ENCODE results near the gene ACTMAP.

DNA sequence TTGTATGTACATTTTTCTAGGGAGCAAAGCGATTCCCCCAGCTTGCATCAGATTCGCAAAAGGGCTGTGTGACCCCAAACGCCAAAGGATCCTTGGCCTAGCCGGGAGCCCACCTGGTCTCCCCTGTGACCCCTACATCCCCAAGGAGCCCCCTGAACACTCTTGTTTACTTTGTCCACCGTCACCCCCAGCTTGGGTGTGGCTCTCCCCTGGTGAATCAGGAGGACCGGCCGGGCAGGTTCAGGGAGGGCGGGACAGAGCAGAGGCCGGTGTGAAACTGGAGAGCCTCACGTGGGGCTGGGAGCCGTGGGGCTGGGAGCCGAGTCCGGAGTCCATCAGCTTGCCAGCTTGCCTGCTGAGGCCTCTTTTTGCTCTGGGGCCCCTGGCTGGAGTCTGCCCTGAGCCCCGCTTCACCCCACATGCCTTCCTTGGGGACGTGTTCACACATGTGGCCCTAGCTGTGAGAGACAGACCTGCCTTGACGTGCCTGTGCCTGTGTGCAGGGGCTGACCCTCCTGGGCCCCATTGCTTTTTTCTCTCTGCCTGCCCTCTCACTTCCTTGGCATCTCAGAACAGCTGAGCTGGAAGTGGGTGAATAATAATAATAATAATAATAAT is 31.4 kb downstream of the ACTMAP start:
- TF ChIP-seq BACH2 (CRISPR knock-in tag; IDR thresholded peaks at IDR 0.05; ENCODE audit: borderline replicate concordance): no peak
- TF ChIP-seq RARB (CRISPR knock-in tag; IDR thresholded peaks at IDR 0.05): no peak
- TF ChIP-seq, protein P1, sequence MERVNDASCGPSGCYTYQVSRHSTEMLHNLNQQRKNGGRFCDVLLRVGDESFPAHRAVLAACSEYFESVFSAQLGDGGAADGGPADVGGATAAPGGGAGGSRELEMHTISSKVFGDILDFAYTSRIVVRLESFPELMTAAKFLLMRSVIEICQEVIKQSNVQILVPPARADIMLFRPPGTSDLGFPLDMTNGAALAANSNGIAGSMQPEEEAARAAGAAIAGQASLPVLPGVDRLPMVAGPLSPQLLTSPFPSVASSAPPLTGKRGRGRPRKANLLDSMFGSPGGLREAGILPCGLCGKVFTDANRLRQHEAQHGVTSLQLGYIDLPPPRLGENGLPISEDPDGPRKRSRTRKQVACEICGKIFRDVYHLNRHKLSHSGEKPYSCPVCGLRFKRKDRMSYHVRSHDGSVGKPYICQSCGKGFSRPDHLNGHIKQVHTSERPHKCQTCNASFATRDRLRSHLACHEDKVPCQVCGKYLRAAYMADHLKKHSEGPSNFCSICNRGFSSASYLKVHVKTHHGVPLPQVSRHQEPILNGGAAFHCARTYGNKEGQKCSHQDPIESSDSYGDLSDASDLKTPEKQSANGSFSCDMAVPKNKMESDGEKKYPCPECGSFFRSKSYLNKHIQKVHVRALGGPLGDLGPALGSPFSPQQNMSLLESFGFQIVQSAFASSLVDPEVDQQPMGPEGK (CRISPR knock-in tag; IDR thresholded peaks at IDR 0.05; ENCODE audit: borderline replicate concordance): no peak
- TF ChIP-seq, protein P2, sequence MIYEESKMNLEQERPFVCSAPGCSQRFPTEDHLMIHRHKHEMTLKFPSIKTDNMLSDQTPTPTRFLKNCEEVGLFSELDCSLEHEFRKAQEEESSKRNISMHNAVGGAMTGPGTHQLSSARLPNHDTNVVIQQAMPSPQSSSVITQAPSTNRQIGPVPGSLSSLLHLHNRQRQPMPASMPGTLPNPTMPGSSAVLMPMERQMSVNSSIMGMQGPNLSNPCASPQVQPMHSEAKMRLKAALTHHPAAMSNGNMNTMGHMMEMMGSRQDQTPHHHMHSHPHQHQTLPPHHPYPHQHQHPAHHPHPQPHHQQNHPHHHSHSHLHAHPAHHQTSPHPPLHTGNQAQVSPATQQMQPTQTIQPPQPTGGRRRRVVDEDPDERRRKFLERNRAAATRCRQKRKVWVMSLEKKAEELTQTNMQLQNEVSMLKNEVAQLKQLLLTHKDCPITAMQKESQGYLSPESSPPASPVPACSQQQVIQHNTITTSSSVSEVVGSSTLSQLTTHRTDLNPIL (CRISPR knock-in tag; IDR thresholded peaks at IDR 0.05; ENCODE audit: low read depth): no peak
- no peak for TF ChIP-seq GLIS3 (CRISPR knock-in tag; IDR thresholded peaks at IDR 0.05)
- no peak for TF ChIP-seq ZNF565 (CRISPR knock-in tag; conservative IDR thresholded peaks at IDR 0.05; ENCODE audit: low read depth)
- TF ChIP-seq TCF4 (CRISPR knock-in tag; IDR thresholded peaks at IDR 0.05; ENCODE audit: borderline replicate concordance): no peak
- TF ChIP-seq ARNTL (CRISPR knock-in tag; IDR thresholded peaks at IDR 0.05; ENCODE audit: borderline replicate concordance, low read depth): no peak
- TF ChIP-seq TOX (CRISPR knock-in tag; IDR thresholded peaks at IDR 0.05; ENCODE audit: borderline replicate concordance): no peak

All from SK-N-SH treated with all-trans-retinoic acid at 6 μM for 48 hours (cell line).